Measurements from ENCODE around the gene SHFL. TPM values are rescaled to one million over a fixed set of nuclear protein-coding genes. Genes with fewer than 3 reads are reported as not detected.

SHFL gene
- total and polyA plus RNA-seq, 2 of the 8 experiments (the other 6 are each of a cell fraction or from before 2014, with no cell fraction given) = 25.3 to 37.1 TPM

GRCh38 chr19:10126213-10126639 is 40.1 kb downstream of the SHFL start (continued):
- TF ChIP-seq SAP30 (IDR thresholded peaks at IDR 0.05; ENCODE audit: insufficient read depth, insufficient replicate concordance, low read length) (no peak), CBX5 (IDR thresholded peaks at IDR 0.05; ENCODE audit: low read depth, low read length) (no peak)
